SH-SY5Y (cell line): ENCODE data around the gene C2orf78.

Experiments
- GATA2 ChIP-seq: IDR thresholded peaks from 2 replicates; pipeline ENCODE4 v1.6.1; 2011; ENCODE audit warnings: mild to moderate bottlenecking, low read depth, low read length
- GATA3 ChIP-seq: IDR thresholded peaks from 2 replicates; pipeline ENCODE4 v1.6.1; 2011; ENCODE audit warnings: low read depth, mild to moderate bottlenecking, low read length, moderate library complexity

C2orf78 gene

GRCh38 chr2:73766349-73766748 is 17.6 kb upstream of the C2orf78 start:
- no peak for TF ChIP-seq GATA2
- no peak for TF ChIP-seq GATA3

DNA sequence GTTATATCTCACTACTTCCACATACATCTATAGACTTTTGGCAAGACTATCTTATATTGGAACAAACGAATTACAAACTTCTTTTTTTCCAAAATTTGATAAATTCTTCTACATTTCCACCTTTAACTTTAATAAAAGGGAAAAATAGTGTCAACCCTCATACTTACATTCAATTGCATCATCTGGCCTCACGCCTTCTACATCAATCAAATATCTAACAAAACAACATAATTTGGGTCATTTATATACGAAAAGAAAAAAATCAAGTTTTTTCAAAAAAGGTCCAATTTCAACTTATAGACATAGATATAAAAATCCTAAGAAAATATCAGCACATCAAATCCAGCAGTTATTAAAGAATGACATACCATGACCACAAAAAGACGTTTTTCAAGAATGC is 17.0 kb upstream of the C2orf78 start:
- TF ChIP-seq GATA2 (no peak), GATA3 (no peak)

GRCh38 chr2:73770725-73771124 is 13.3 kb upstream of the C2orf78 start:
- TF ChIP-seq GATA3: no peak
- no peak for TF ChIP-seq GATA2

- TF ChIP-seq GATA3 (no peak), GATA2 (no peak)
Measured at GRCh38 chr2:73772819-73773218, 11.2 kb upstream of the C2orf78 start.

DNA sequence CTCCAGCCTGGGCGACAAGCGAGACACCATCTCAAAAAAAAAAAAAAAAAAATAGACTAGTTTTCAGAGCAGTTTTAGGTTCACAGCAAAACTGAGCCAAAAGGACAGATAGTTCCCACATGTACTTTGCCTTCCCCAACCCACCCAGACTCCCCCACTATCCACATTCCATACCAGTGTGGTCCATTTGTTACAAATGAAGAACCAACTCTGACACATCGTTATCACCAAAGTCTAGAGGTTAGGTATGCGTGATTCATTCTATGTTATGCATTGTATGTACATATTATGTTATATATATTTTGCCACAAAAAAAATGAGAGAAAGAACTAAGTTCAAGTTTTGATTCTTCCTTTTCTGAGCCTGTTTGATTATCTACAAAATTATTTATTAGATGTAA is 7.6 kb upstream of the C2orf78 start:
- TF ChIP-seq GATA2: no peak
- TF ChIP-seq GATA3: no peak

GRCh38 chr2:73776869-73777519 is 7.0 kb upstream of the C2orf78 start:
- TF ChIP-seq GATA3: no peak
- no peak for TF ChIP-seq GATA2

DNA sequence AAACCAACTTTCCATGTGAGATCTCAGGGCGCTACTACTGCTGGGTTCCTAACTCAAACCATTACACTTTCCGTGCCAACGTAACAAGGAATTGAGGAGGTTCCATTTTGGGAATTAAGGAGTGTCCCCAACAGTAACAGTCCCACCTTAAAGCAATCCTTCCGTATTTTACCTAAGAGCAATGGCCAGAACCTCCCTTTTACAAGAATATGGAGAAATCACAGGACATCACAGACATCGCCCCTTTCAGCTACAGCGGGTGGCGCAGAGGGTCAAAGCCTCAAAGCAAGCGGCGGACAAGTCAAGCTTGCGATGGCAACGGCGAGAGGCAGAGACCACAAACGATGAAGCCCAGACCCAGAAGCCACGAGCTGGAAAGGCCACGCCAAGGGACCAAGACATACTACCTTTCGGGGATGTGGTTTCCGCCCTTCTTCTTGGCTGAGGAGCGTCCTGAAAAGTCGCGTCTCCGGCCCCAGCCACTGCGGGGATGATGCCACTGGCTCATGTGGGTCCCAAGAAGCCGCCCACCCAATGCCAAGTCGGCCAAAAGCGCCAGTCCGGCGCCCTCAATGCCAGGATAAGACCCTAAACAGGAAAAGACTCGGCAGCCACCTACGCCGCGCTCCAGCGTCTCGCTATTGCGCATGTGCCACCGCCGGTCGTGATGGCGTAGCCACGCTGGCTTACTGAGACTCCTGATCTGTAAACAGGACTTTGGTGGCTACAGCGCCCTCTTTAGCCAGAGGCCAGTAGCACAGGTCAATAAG is 4.3 kb upstream of the C2orf78 start, which contains the start of gene DUSP11:
Gene DUSP11 (minus strand): TSS at position 637 of the 770 bp plus-strand sequence. CDS start 129 bp downstream, at position 508.
- TF ChIP-seq GATA2: no peak
- no peak for TF ChIP-seq GATA3

- no peak for TF ChIP-seq GATA3
- no peak for TF ChIP-seq GATA2
Measured at GRCh38 chr2:73780237-73780582, 3.8 kb upstream of the C2orf78 start.

GRCh38 chr2:73811878-73812277 is 27.9 kb downstream of the C2orf78 start:
- TF ChIP-seq GATA3 (no peak), GATA2 (no peak)

DNA sequence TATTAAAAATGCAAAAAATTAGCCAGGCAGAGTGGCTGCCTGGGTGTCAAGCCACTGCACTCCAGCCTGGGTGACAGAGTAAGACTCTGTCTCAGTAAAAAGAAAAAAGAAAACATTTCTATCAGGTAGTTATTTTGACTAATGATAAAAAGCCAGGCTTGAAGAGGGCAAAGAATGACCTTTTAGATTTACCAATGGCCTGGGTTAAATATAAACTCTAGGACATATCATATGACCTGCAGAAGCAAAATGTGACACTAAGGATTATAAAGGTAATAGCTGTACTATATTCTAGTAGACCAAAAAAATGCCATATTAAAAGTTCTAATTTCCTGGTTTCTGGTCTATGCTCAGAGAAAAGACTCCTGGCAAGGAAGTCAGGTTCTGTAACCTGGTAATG is 28.7 kb downstream of the C2orf78 start:
- TF ChIP-seq GATA3 (no peak), GATA2 (no peak)

GRCh38 chr2:73818296-73818695 is 34.3 kb downstream of the C2orf78 start:
- TF ChIP-seq GATA2: no peak

DNA sequence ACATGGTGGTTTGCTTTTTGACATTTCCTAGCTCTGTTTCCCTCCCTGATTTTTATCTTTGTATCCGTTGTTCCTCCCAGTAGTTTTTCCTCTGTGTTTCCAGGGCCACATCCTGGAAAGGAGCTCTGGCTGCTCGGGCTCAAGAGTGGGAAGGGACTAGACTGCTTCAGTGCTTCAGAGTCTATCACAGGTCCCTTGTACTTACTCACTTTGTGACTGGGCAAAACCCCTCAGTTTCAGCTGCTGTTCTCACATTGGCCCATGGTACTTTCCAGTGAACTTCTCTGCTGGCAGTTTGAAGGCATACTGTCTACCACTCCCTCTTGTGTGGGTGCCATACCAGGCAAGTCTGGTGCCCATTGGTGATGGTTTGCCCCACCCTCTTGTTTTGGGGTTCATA is 37.2 kb downstream of the C2orf78 start:
- no peak for TF ChIP-seq GATA3
- no peak for TF ChIP-seq GATA2

GRCh38 chr2:73821669-73822068 is 37.7 kb downstream of the C2orf78 start:
- TF ChIP-seq GATA3: no peak
- no peak for TF ChIP-seq GATA2

DNA sequence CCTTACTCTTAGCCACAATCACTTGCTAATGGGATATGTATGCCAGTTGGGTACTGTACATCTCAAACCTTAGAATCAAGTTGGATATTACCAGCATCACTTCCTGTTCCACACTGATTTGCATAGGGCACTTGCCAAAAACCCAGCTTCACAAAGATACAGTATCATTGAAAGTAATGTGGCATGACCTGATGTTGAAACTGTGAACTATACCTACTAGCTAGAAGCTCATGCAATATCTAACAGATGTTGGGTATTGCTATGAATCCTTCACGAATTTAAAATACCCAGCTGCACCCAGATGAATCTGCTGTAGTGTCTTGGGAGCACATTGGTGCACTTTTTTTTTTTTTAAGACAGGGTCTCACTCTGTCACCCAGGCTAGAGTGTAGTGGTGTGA is 38.3 kb downstream of the C2orf78 start:
- TF ChIP-seq GATA3: no peak
- no peak for TF ChIP-seq GATA2

DNA sequence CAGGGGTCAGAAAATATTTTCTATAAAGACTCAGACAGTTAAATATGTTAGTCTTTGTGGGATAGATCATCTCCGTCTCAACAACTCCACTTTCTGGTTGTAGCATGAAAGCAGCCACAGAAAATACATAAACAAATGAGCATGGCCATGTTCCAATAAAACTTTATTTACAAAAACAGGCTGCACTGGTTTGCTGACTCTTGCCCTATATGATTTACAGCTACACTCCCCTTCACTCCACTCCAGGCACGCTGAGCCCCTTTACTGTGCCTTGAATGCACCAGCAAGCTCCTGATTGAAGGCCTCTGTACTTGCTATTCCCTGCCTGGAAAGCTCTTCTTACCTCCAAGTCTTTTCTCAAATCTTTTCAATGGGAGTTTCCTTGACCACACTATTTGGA is 39.0 kb downstream of the C2orf78 start:
- TF ChIP-seq GATA2: no peak
- TF ChIP-seq GATA3: no peak

DNA sequence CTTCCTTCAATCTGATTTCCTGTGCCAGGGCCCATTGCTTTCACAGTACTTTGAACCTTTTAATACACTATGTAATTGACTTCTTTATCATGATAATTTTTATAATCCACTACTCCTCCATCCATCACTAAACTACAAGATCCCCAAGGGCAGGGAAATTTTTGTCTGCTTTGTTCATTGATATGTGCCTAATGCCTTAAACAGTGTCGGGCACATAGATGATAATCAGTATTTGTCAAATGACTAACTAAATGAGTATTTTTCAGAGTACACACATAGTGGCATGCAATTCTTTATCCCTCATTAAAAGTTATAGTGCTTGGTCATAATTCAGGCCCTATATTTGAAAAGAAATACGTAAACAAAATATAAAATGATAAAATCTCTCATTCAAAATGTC is 39.4 kb downstream of the C2orf78 start:
- no peak for TF ChIP-seq GATA3
- no peak for TF ChIP-seq GATA2
